NCI-H2227 (cell line): ENCODE results near the gene TERT.
"Not testable (repeated sequence)": the region's sequence is repeated elsewhere in the genome, so short reads cannot be mapped to it uniquely, and the experiment has no call there.

Source experiments
- DNase-seq: peaks from one replicate; lab custom pipeline; 2025; ENCODE audit not compliant: unreplicated experiment; lab: John Stamatoyannopoulos, UW

Gene TERT

GRCh38 chr5:1243487-1244130 is 51.3 kb downstream of the TERT start:
- no peak for DNase-seq

GRCh38 chr5:1242733-1243486 is 52.0 kb downstream of the TERT start:
- no peak for DNase-seq

GRCh38 chr5:1241509-1242080 is 53.3 kb downstream of the TERT start:
- DNase-seq = no peak

- no peak for DNase-seq
Observed at GRCh38 chr5:1240496-1241260, 54.2 kb downstream of the TERT start.

GRCh38 chr5:1239505-1240251 is 55.2 kb downstream of the TERT start:
- DNase-seq = no peak

GRCh38 chr5:1235838-1236237 is 59.0 kb downstream of the TERT start:
- no peak for DNase-seq

- DNase-seq = no peak
Observed at GRCh38 chr5:1235379-1235778, 59.5 kb downstream of the TERT start.

GRCh38 chr5:1232780-1233179 is 62.1 kb downstream of the TERT start:
- DNase-seq = no peak

GRCh38 chr5:1231354-1231905 is 63.4 kb downstream of the TERT start:
- DNase-seq = no peak

GRCh38 chr5:1230551-1230950 is 64.3 kb downstream of the TERT start:
- no peak for DNase-seq

GRCh38 chr5:1229822-1230221 is 65.0 kb downstream of the TERT start:
- no peak for DNase-seq

GRCh38 chr5:1229023-1229422 is 65.8 kb downstream of the TERT start:
- not testable (repeated sequence) for DNase-seq

GRCh38 chr5:1228120-1228519 is 66.7 kb downstream of the TERT start:
- DNase-seq = no peak

- no peak for DNase-seq
Observed at GRCh38 chr5:1227667-1228066, 67.2 kb downstream of the TERT start.

GRCh38 chr5:1226839-1227581 is 67.9 kb downstream of the TERT start:
- DNase-seq = no peak

GRCh38 chr5:1226231-1226630 is 68.6 kb downstream of the TERT start:
- DNase-seq = no peak

GRCh38 chr5:1225081-1225480 is 69.8 kb downstream of the TERT start, which contains the start of gene SLC6A18:
SLC6A18 (plus strand) TSS chr5:1225381; CDS start chr5:1225478, 97 bp downstream.
- no peak for DNase-seq

- DNase-seq = no peak
Observed at GRCh38 chr5:1224631-1225030, 70.2 kb downstream of the TERT start.

GRCh38 chr5:1223278-1223670 is 71.6 kb downstream of the TERT start:
- DNase-seq = no peak
